AG08396 (cell line): ENCODE data around the gene MAGI2.
A peak's percentile ranks its signal among the peaks of the same experiment; 100 is the strongest.
"Not testable (repeated sequence)": the region's sequence is repeated elsewhere in the genome, so short reads cannot be mapped to it uniquely, and the experiment has no call there.

ENCODE experiments used
- DNase-seq: peaks from one replicate; pipeline ENCODE4 v3.0.0; 2012; ENCODE audit warnings: low spot score, mixed read lengths

Gene MAGI2

GRCh38 chr7:78296046-78296597, 1157.3 kb downstream of the MAGI2 start:
- peak; percentile 7 for DNase-seq

- not testable (repeated sequence) for DNase-seq
Measured at GRCh38 chr7:78289471-78289870, 1164.0 kb downstream of the MAGI2 start.

GRCh38 chr7:78284945-78285344, 1168.5 kb downstream of the MAGI2 start:
- DNase-seq = no peak

GRCh38 chr7:78280276-78280675, 1173.2 kb downstream of the MAGI2 start:
- no peak for DNase-seq

- DNase-seq = no peak
Measured at GRCh38 chr7:78279457-78279856, 1174.0 kb downstream of the MAGI2 start.

GRCh38 chr7:78279032-78279431, 1174.4 kb downstream of the MAGI2 start:
- DNase-seq = peak; percentile 43

GRCh38 chr7:78267141-78267540, 1186.3 kb downstream of the MAGI2 start:
- no peak for DNase-seq

- DNase-seq = no peak
Measured at GRCh38 chr7:78265486-78265885, 1188.0 kb downstream of the MAGI2 start.

- DNase-seq = no peak
Measured at GRCh38 chr7:78265071-78265470, 1188.4 kb downstream of the MAGI2 start.

- no peak for DNase-seq
Measured at GRCh38 chr7:78264105-78264504, 1189.4 kb downstream of the MAGI2 start.

- no peak for DNase-seq
Measured at GRCh38 chr7:78261739-78262138, 1191.7 kb downstream of the MAGI2 start.

- DNase-seq = no peak
Measured at GRCh38 chr7:78261302-78261701, 1192.2 kb downstream of the MAGI2 start.

- DNase-seq = no peak
Measured at GRCh38 chr7:78260826-78261225, 1192.6 kb downstream of the MAGI2 start.

- DNase-seq = no peak
Measured at GRCh38 chr7:78254726-78255055, 1198.8 kb downstream of the MAGI2 start.

- no peak for DNase-seq
Measured at GRCh38 chr7:78253850-78254725, 1199.4 kb downstream of the MAGI2 start.

- DNase-seq = no peak
Measured at GRCh38 chr7:78248867-78249266, 1204.6 kb downstream of the MAGI2 start.

- DNase-seq = no peak
Measured at GRCh38 chr7:78247910-78248689, 1205.4 kb downstream of the MAGI2 start.

- DNase-seq = not testable (repeated sequence)
Measured at GRCh38 chr7:78240179-78240578, 1213.3 kb downstream of the MAGI2 start.

GRCh38 chr7:78234634-78235033, 1218.8 kb downstream of the MAGI2 start:
- no peak for DNase-seq

- DNase-seq = peak; percentile 35
Measured at GRCh38 chr7:78232806-78233205, 1220.7 kb downstream of the MAGI2 start.

GRCh38 chr7:78226059-78226719, 1227.3 kb downstream of the MAGI2 start:
- DNase-seq = peak; percentile 15

- peak; percentile 36 for DNase-seq
Measured at GRCh38 chr7:78225534-78225933, 1227.9 kb downstream of the MAGI2 start.
